H9 (cell line): Measurements from ENCODE around the gene FFAR3. TPM values are rescaled to one million over a fixed set of nuclear protein-coding genes. Genes with fewer than 3 reads are reported as not detected.

Experiments
- DNase-seq: peaks from one replicate; pipeline ENCODE4 v3.0.0-alpha.2; 2017
- H2AFZ ChIP-seq: one replicate; pipeline ENCODE4 v1.6.1; 2013; ENCODE audit warnings: mild to moderate bottlenecking, low read length, control low read depth, moderate library complexity
- H2AK5ac ChIP-seq: 2 replicates; pipeline ENCODE4 v1.6.1; 2013; ENCODE audit warnings: low read length, control low read depth, mixed read lengths; ENCODE audit not compliant: insufficient read length
- H2BK120ac ChIP-seq: one replicate; pipeline ENCODE4 v1.6.1; 2013; ENCODE audit warnings: low read depth, mild to moderate bottlenecking, low read length, control low read depth, inconsistent platforms; ENCODE audit not compliant: poor library complexity, severe bottlenecking
- H2BK12ac ChIP-seq: 2 replicates; pipeline ENCODE4 v1.6.1; 2013; ENCODE audit warnings: low read length, control low read depth, mixed read lengths, low read depth; ENCODE audit not compliant: insufficient read length
- H2BK15ac ChIP-seq: 2 replicates; pipeline ENCODE4 v1.6.1; 2013; ENCODE audit warnings: low read depth, low read length, control low read depth
- H2BK20ac ChIP-seq: one replicate; pipeline ENCODE4 v1.6.1; 2013; ENCODE audit warnings: low read depth, mild to moderate bottlenecking, low read length, control low read depth, inconsistent platforms; ENCODE audit not compliant: poor library complexity, severe bottlenecking
- H2BK5ac ChIP-seq: 2 replicates; pipeline ENCODE4 v1.6.1; 2013; ENCODE audit warnings: low read length, control low read depth, mixed read lengths; ENCODE audit not compliant: insufficient read length
- H3K14ac ChIP-seq: 2 replicates; pipeline ENCODE4 v1.6.1; 2013; ENCODE audit warnings: low read length, control low read depth; ENCODE audit not compliant: insufficient read depth
- H3K18ac ChIP-seq: 2 replicates; pipeline ENCODE4 v1.6.1; 2013; ENCODE audit warnings: low read depth, mild to moderate bottlenecking, mixed read lengths, low read length, control low read depth; ENCODE audit not compliant: insufficient read length
- H3K23ac ChIP-seq: 2 replicates; pipeline ENCODE4 v1.6.1; 2013; ENCODE audit warnings: low read length, control low read depth, mixed read lengths, low read depth; ENCODE audit not compliant: insufficient read length
- H3K23me2 ChIP-seq: 2 replicates; pipeline ENCODE4 v1.6.1; 2013; ENCODE audit warnings: low read depth, mild to moderate bottlenecking, mixed read lengths, low read length, control low read depth; ENCODE audit not compliant: insufficient read length, poor library complexity, severe bottlenecking
- H3K27ac ChIP-seq: 2 replicates; pipeline ENCODE4 v1.5.1; 2013; ENCODE audit warnings: low read length, control low read depth, mixed read lengths, low read depth; ENCODE audit not compliant: insufficient read length
- H3K27me3 ChIP-seq: 2 replicates; pipeline ENCODE4 v1.6.1; 2013; ENCODE audit warnings: low read length, control low read depth, inconsistent platforms; ENCODE audit not compliant: insufficient read depth
- H3K4ac ChIP-seq: 2 replicates; pipeline ENCODE4 v1.6.1; 2013; ENCODE audit warnings: low read depth, mild to moderate bottlenecking, control low read depth, inconsistent platforms, low read length, moderate library complexity
- H3K4me1 ChIP-seq: 2 replicates; pipeline ENCODE4 v1.6.1; 2013; ENCODE audit warnings: low read length, control low read depth, inconsistent platforms; ENCODE audit not compliant: insufficient read depth
- H3K4me2 ChIP-seq: 2 replicates; pipeline ENCODE4 v1.6.1; 2013; ENCODE audit warnings: low read length, control low read depth, mixed read lengths; ENCODE audit not compliant: insufficient read length, insufficient read depth
- H3K56ac ChIP-seq: 2 replicates; pipeline ENCODE4 v1.6.1; 2013; ENCODE audit warnings: low read depth, mild to moderate bottlenecking, mixed read lengths, low read length, control low read depth; ENCODE audit not compliant: insufficient read length
- H3K79me1 ChIP-seq: 2 replicates; pipeline ENCODE4 v1.6.1; 2013; ENCODE audit warnings: low read depth, mild to moderate bottlenecking, moderate library complexity, low read length, control low read depth, inconsistent platforms; ENCODE audit not compliant: insufficient read depth, poor library complexity, severe bottlenecking
- H3K79me2 ChIP-seq: 2 replicates; pipeline ENCODE4 v1.6.1; 2013; ENCODE audit warnings: low read length, control low read depth, inconsistent platforms; ENCODE audit not compliant: insufficient read depth
- H3K9ac ChIP-seq: 2 replicates; pipeline ENCODE4 v1.6.1; 2013; ENCODE audit warnings: low read length, control low read depth, mixed read lengths; ENCODE audit not compliant: insufficient read length; ENCODE audit errors: extremely low read depth
- H3K9me3 ChIP-seq: one replicate; pipeline ENCODE4 v1.6.1; 2013; ENCODE audit warnings: low read depth, low read length, inconsistent platforms; ENCODE audit not compliant: control insufficient read depth
- H3T11ph ChIP-seq: one replicate; pipeline ENCODE4 v1.6.1; 2013; ENCODE audit warnings: mild to moderate bottlenecking, low read length, control low read depth, inconsistent platforms
- H4K20me1 ChIP-seq: one replicate; pipeline ENCODE4 v1.6.1; 2013; ENCODE audit not compliant: control insufficient read depth, insufficient read length, insufficient read depth
- H4K5ac ChIP-seq: 2 replicates; pipeline ENCODE4 v1.6.1; 2013; ENCODE audit warnings: low read depth, mild to moderate bottlenecking, mixed read lengths, low read length, control low read depth; ENCODE audit not compliant: insufficient read length
- H4K8ac ChIP-seq: replicated peaks from 2 replicates; pipeline ENCODE4 v1.6.1; 2013; ENCODE audit warnings: low read length, control low read depth, mixed read lengths, low read depth; ENCODE audit not compliant: insufficient read length
- H4K91ac ChIP-seq: 2 replicates; pipeline ENCODE4 v1.6.1; 2013; ENCODE audit warnings: low read depth, mild to moderate bottlenecking, moderate library complexity, mixed read lengths, low read length, control low read depth; ENCODE audit not compliant: insufficient read length
- H3K27ac Mint-ChIP-seq, 3 experiments: 2 replicates in 2 of 3; 3 replicates in 1 of 3; pipeline ENCODE4 v1.8.0; 2020 to 2021; ENCODE audit warnings: mixed read lengths in 3 of 3, mild to moderate bottlenecking in 1 of 3, moderate library complexity in 1 of 3
- H3K27me3 Mint-ChIP-seq: 2 replicates; pipeline ENCODE4 v1.8.0; 2021; ENCODE audit warnings: low read depth, mild to moderate bottlenecking, moderate library complexity, mixed read lengths
- H3K36me3 Mint-ChIP-seq, 3 experiments: 2 replicates in 2 of 3; 3 replicates in 1 of 3; pipeline ENCODE4 v1.8.0; 2020 to 2021; ENCODE audit warnings: low read depth in 3 of 3, mixed read lengths in 3 of 3; ENCODE audit not compliant: insufficient read depth in 1 of 3
- H3K4me1 Mint-ChIP-seq, 2 experiments: 2 replicates each; pipeline ENCODE4 v1.8.0; 2020; ENCODE audit warnings: mixed read lengths in 2 of 2
- H3K4me3 Mint-ChIP-seq, 2 experiments: 2 replicates in 1 of 2; 3 replicates in 1 of 2; pipeline ENCODE4 v1.8.0; 2020 to 2021; ENCODE audit warnings: mild to moderate bottlenecking in 2 of 2, mixed read lengths in 2 of 2, moderate library complexity in 1 of 2
- H3K9me3 Mint-ChIP-seq, 2 experiments: 2 replicates in 1 of 2; 3 replicates in 1 of 2; pipeline ENCODE4 v1.8.0; 2020; ENCODE audit warnings: mild to moderate bottlenecking in 2 of 2, mixed read lengths in 2 of 2, moderate library complexity in 1 of 2
- CTCF ChIP-seq: fragments of 200-600 bp; sonication (generic); conservative IDR thresholded peaks from 3 replicates; pipeline ENCODE4 v1.8.0; 2021; ENCODE audit warnings: antibody characterized with exemption, mild to moderate bottlenecking
- WGBS: extraction: QIAGEN DNeasy Blood & Tissue Kit; methylation state at CpG from one replicate; pipeline ENCODE4 v1.1.7; 2013; ENCODE audit warnings: missing lambda C conversion rate, low lambda C conversion rate, mixed read lengths; ENCODE audit not compliant: insufficient read length; ENCODE audit errors: extremely low coverage; 5-methylcytosine and 5-hydroxymethylcytosine counted together
- total RNA-seq: library from RNA; stranded (reverse); gene quantifications from 2 replicates; pipeline ENCODE4 v1.2.1, GENCODE V29; 2021

FFAR3 gene
- total RNA-seq, 1 experiment from 2014 or later, result not detected

GRCh38 chr19:35388277-35389054 lies 30.2 kb downstream of the FFAR3 start:
- no peak overlapping the region for H4K8ac ChIP-seq
- H2AK5ac ChIP-seq, result no peak overlapping the region
- H3K27ac ChIP-seq, result no peak overlapping the region
- no peaks in the 10 kb centered on the region for H3K79me1 ChIP-seq
- H4K20me1 ChIP-seq, result no peaks in the 10 kb centered on the region
- no peak overlapping the region for H3K56ac ChIP-seq
- no peak for DNase-seq
- no peak overlapping the region for H4K5ac ChIP-seq
- no peak overlapping the region for H3K9ac ChIP-seq
- Mint-ChIP-seq H3K27ac (no peak overlapping the region), H3K4me3 (no peak overlapping the region), H3K27me3 (peaks cover 4% of the 10 kb centered on the region), H3K4me1 (peaks cover 4% of the 10 kb centered on the region in 2 experiments; a peak in 2 of 4 replicates), H3K36me3 (peaks cover 5 to 11% (median 9%) of the 10 kb centered on the region in 3 experiments), H3K9me3 (peaks cover 36 to 52% of the 10 kb centered on the region in 2 experiments)
- no peak overlapping the region for H3K23ac ChIP-seq
- peaks cover 13% of the 10 kb centered on the region for H3K9me3 ChIP-seq
- H4K91ac ChIP-seq, result no peak overlapping the region
- H2BK12ac ChIP-seq, result no peak overlapping the region
- no peak overlapping the region for H2AFZ ChIP-seq
- H3K79me2 ChIP-seq, result no peaks in the 10 kb centered on the region
- no peaks in the 10 kb centered on the region for H3K23me2 ChIP-seq
- no peak overlapping the region for H3K4ac ChIP-seq
- no peak overlapping the region for H2BK15ac ChIP-seq
- no peak overlapping the region for H3K18ac ChIP-seq
- TF ChIP-seq CTCF, result no peak
- no peak overlapping the region for H2BK120ac ChIP-seq
- no peak overlapping the region for H3K14ac ChIP-seq
- H3K27me3 ChIP-seq, result no peaks in the 10 kb centered on the region
- no peaks in the 10 kb centered on the region for H3K4me1 ChIP-seq
- H2BK5ac ChIP-seq, result no peak overlapping the region
- H3K4me2 ChIP-seq, result no peak overlapping the region
- no peak overlapping the region for H3T11ph ChIP-seq
- WGBS, result no CpG with 5 or more reads among the region's 6 CpGs
- no peak overlapping the region for H2BK20ac ChIP-seq
